Measurements from ENCODE around the gene PITPNB. TPM values are rescaled to one million over a fixed set of nuclear protein-coding genes. Genes with fewer than 3 reads are reported as not detected.
A peak's percentile ranks its signal among the peaks of the same experiment; 100 is the strongest.

PITPNB gene
- total RNA-seq, 1 experiment from 2014 or later, result 70.7 TPM

DNA sequence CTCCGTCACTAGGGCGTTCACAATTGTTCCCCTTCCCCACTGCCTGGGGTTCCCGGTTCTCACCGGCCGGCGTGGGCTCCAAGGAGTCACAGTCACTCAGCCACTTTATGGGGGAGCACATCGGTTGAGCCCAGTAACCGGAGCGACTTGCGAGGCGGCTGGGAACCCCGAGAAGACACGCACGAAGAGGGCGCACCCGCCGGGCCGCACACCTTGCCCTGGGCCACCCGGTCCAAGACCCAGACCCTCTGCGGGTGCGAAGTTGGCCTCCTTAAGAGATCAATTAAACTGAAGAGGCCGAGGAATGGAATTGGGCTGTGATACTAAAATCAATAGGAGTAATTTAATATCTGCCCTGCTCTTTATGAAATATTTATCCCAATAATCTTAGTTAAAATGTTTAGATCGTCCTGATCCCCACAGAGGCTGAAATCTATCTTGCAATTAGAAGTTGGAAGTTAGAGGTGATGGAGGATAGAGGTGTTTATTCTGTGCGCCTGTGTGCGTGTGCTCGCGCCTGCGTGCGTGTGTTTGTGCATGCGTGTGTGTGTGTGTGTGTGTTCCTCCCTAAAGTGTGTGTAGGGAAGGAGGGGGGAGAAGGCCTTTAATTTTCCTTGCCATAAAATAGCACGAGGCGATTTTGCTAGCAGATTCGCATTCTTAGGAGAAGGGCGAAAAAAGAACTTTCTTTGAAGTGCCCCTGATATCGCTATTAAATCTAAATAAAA is 116.5 kb downstream of the PITPNB start:
- no peak for DNase-seq (ENCODE audit: low spot score)
- no peak for ATAC-seq
- Mint-ChIP-seq H3K9me3 (no peaks in the 10 kb centered on the region), H3K27me3 (ENCODE audit: low read depth) (peaks cover 65% of the 10 kb centered on the region), H3K36me3 (no peaks in the 10 kb centered on the region), H3K4me1 (peaks cover 30% of the 10 kb centered on the region), H3K27ac (no peak overlapping the region), H3K4me3 (peak overlapping the region; percentile 81)
- CTCF ChIA-PET, result interaction anchor here (0.9 to 1.0 kb wide), 3 partner anchors 74 to 138 kb away, joined by 3 read pairs; no protein-coding TSS in a partner anchor
- POLR2A ChIA-PET, result no interaction called here
- TF ChIP-seq CREM (CRISPR knock-in tag; IDR thresholded peaks at IDR 0.05), result no peak
- TF ChIP-seq HMGXB4 (CRISPR knock-in tag; IDR thresholded peaks at IDR 0.05), result 0 out of 2 replicates have a peak, but pooled peaks have one; percentile 14
- no peak for TF ChIP-seq NR1H2 (CRISPR knock-in tag; IDR thresholded peaks at IDR 0.05)
- TF ChIP-seq PRRX2 (CRISPR knock-in tag; IDR thresholded peaks at IDR 0.05), result 0 out of 2 replicates have a peak, but pooled peaks have one; percentile 30

Small RNA genes within 50 kb of the gene (microRNA-seq; reads per million reads assigned to microRNA genes)
- gene MIR3199-1 (ENCODE audit: borderline number of aligned reads) (not detected), gene MIR3199-2 (ENCODE audit: borderline number of aligned reads) (not detected)

Other genes starting within 250 kb of the PITPNB start
- 16.3 to 21.3 TPM (median 16.7 TPM) in 3 replicates for gene MN1, start 117.5 kb downstream of the PITPNB start, total RNA-seq (2021)

All from WTC11 (cell line).